ENCODE data around the gene CPA1. TPM values are rescaled to one million over a fixed set of nuclear protein-coding genes. Genes with fewer than 3 reads are reported as not detected.

Gene CPA1
- total RNA-seq, 1 donor from 2014 or later = 0.41 TPM

DNA sequence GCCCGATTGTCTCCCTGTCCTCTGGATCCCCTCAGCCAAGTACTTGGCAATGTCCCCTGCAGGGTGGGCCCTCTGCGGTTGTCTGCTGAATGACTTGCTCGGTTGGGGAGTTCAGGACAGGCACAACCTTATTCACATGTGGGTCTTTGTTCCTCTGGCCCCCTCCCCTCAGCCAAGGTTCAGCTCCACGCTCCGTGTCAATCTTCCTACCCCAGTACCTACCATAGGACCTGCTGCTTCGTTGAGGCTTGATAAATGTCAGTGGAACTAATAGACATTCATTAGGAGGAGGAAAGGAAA, 28.6 kb upstream of the CPA1 start:
- no peak for DNase-seq (ENCODE audit: extremely low spot score, unreplicated experiment)
- H3K9me3 Mint-ChIP-seq = no peaks in the 10 kb centered on the region
- H3K27ac Mint-ChIP-seq = peak overlapping the region; percentile 80
- no peaks in the 10 kb centered on the region for H3K36me3 Mint-ChIP-seq
- no peaks in the 10 kb centered on the region for H3K27me3 Mint-ChIP-seq
- H3K4me1 Mint-ChIP-seq (ENCODE audit: unreplicated experiment) = peaks cover 62% of the 10 kb centered on the region
- H3K4me3 Mint-ChIP-seq = peak overlapping the region; percentile 65
- TF ChIP-seq, protein P1, sequence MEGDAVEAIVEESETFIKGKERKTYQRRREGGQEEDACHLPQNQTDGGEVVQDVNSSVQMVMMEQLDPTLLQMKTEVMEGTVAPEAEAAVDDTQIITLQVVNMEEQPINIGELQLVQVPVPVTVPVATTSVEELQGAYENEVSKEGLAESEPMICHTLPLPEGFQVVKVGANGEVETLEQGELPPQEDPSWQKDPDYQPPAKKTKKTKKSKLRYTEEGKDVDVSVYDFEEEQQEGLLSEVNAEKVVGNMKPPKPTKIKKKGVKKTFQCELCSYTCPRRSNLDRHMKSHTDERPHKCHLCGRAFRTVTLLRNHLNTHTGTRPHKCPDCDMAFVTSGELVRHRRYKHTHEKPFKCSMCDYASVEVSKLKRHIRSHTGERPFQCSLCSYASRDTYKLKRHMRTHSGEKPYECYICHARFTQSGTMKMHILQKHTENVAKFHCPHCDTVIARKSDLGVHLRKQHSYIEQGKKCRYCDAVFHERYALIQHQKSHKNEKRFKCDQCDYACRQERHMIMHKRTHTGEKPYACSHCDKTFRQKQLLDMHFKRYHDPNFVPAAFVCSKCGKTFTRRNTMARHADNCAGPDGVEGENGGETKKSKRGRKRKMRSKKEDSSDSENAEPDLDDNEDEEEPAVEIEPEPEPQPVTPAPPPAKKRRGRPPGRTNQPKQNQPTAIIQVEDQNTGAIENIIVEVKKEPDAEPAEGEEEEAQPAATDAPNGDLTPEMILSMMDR (conservative IDR thresholded peaks at IDR 0.05) = no peak

DNA sequence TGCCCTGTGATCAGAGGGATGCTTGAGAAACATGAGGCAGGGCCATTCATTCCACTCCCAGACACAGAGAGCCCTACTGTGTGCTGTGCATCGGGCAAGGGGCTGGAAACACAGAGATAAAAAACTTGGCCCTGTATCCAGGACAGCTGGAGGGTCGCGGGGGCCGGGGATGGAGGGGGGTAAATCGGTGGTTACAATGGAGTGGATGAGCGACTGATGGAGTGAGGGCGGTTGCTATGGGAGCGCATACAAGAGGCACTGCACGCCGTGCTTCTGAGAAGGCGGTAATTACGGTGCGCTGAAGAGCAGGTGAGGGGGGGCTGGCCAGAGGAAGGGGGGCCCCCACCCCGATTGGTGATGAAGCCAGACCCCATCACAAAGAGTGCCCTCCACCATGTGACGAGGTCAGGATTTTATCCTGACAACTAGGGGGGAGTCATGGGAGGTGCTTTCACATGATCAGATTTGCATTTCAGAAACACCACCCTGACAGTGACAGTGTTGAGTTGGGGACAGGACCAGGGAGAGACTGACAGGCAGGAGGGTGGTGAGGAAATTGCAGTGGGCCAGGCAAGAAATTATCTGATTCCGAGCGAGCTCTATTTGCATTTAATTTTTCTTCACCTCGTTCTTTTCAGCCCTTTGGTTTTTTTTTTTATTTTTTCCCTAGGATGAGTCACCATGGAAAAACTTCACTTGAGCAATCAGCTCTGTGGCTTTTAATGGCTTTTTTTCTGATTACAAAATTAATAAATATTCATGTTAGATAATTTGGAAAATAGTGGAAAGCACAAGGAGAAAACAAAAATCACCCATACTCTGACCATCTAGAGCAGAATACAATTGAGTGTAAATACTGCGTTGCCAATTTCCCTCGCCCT, 27.9 kb upstream of the CPA1 start:
- peak overlapping the region; percentile 80 for H3K27ac Mint-ChIP-seq
- H3K36me3 Mint-ChIP-seq = no peaks in the 10 kb centered on the region
- H3K27me3 Mint-ChIP-seq = no peaks in the 10 kb centered on the region
- no peaks in the 10 kb centered on the region for H3K9me3 Mint-ChIP-seq
- H3K4me3 Mint-ChIP-seq = peak overlapping the region; percentile 65
- peaks cover 69% of the 10 kb centered on the region for H3K4me1 Mint-ChIP-seq (ENCODE audit: unreplicated experiment)
- no peak for DNase-seq (ENCODE audit: extremely low spot score, unreplicated experiment)
- TF ChIP-seq, protein P1 (conservative IDR thresholded peaks at IDR 0.05) = no peak

DNA sequence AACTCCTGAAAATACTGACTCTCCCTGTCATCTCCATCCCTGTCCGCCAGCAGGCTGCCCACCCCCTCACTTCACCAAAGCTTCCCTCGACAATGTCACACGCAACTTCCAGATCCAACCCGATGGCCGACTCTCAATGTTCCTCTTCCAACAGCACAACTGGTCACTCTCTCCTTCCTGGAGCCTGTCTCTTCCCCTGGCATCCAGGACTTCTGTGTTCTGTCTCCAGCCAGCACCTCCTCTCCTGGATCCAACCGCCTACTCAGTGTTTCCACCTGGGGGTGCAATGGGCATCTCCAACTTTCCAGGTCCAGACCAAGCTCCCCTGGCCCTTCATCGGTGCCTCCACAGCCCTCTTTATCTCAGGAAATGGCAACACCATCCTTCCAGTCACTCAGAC, 27.1 kb upstream of the CPA1 start:
- H3K27ac Mint-ChIP-seq = peak overlapping the region; percentile 71
- H3K9me3 Mint-ChIP-seq = peaks cover under 1% of the 10 kb centered on the region
- H3K27me3 Mint-ChIP-seq = no peaks in the 10 kb centered on the region
- H3K36me3 Mint-ChIP-seq = no peaks in the 10 kb centered on the region
- TF ChIP-seq, protein P1 (conservative IDR thresholded peaks at IDR 0.05) = no peak
- peaks cover 72% of the 10 kb centered on the region for H3K4me1 Mint-ChIP-seq (ENCODE audit: unreplicated experiment)
- H3K4me3 Mint-ChIP-seq = peak overlapping the region; percentile 39
- no peak for DNase-seq (ENCODE audit: extremely low spot score, unreplicated experiment)

DNA sequence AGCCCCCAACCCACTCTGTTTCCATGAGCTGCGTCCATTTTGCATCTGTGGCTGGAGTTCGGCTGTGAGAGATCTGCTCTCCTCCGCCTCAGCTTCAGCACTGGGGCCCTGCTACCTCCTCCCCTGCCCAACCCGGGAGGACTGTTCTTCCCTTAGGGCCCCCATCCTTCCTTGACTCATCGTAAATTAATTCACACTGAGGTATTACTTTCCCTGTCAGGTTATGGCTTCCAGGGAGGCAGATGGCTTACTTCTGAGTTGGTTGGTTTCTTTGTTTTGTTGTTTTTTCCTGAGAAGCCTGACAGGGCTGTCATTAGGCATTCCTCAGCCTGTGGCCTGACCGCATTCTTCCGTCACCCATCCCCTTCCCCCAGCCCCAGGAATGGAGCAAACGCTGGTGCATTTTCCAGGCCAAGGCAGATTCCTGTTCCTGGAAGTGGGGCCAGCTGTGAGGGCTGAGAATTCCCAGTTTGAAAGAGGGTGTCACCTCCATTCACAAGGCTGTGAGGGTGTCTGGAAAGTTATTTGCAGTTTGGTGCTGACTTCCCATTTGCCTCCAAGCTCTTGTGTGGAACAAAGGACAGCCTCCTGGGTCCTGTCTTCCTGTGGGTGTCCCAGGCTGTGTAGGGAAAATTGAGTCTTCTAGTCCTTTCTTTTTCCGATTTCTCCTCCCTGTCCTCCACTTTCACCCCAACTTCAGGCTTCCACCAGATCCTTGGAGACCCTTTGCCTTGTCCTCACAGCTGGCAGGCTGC, 24.0 kb upstream of the CPA1 start:
- Mint-ChIP-seq H3K4me1 (ENCODE audit: unreplicated experiment) (peaks cover 48% of the 10 kb centered on the region), H3K27me3 (no peaks in the 10 kb centered on the region), H3K9me3 (peaks cover 5% of the 10 kb centered on the region), H3K27ac (peak overlapping the region; percentile 98), H3K4me3 (peak overlapping the region; percentile 51), H3K36me3 (peaks cover 10% of the 10 kb centered on the region)
- no peak for DNase-seq (ENCODE audit: extremely low spot score, unreplicated experiment)
- TF ChIP-seq, protein P1 (conservative IDR thresholded peaks at IDR 0.05) = no peak

DNA sequence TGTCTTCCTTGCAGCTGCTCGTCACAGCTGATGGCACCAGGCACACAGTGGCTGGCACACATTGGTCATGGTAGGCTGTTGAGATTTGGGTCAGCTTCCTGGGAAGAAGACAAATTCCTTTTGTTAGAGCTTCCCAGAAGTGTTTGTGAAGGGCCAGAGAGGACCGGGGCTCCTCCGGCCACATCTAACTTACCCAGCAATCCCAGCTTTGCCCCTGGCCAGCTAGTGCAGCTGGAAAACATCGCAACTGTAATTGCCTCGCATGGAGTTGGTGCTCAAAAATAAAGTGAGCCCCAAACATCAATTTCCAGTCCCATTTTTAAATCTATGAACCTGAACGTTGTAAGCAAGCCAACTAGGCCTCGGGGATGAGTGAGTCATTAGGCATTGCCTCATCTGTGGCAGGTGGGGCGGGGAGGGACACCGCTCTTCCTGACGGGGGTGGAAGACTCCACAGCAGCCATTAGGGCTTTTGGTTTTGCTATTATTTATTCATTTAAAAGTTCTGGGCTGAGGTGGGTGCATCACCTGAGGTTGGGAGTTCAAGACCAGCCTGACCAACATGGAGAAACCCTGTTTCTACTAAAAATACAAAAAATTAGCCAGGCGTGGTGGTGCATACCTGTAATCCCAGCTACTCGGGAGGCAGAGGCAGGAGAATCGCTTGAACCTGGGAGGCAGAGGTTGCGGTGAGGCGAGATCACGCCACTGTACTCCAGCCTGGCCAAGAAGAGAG, 23.2 kb upstream of the CPA1 start:
- peak overlapping the region; percentile 22 for H3K4me3 Mint-ChIP-seq
- H3K27ac Mint-ChIP-seq = peak overlapping the region; percentile 98
- TF ChIP-seq, protein P1 (conservative IDR thresholded peaks at IDR 0.05) = no peak
- peaks cover 5% of the 10 kb centered on the region for H3K9me3 Mint-ChIP-seq
- H3K4me1 Mint-ChIP-seq (ENCODE audit: unreplicated experiment) = peaks cover 40% of the 10 kb centered on the region
- no peak for DNase-seq (ENCODE audit: extremely low spot score, unreplicated experiment)
- no peaks in the 10 kb centered on the region for H3K27me3 Mint-ChIP-seq
- H3K36me3 Mint-ChIP-seq = peaks cover 10% of the 10 kb centered on the region

All from type B pancreatic cell (in vitro differentiated cells).